ENCODE results near the gene RASGRP2.

The RASGRP2 gene

GRCh38 chr11:64743591-64744543 is at the start of gene RASGRP2:
Gene RASGRP2 (minus strand): TSS chr11:64744142. CDS start chr11:64742866, 1,276 bp downstream.
- peak; percentile 40 for DNase-seq

GRCh38 chr11:64792482-64792881 is 48.5 kb upstream of the RASGRP2 start:
- no peak for DNase-seq

- DNase-seq: no peak
Observed at GRCh38 chr11:64791781-64792291, 47.9 kb upstream of the RASGRP2 start.

- DNase-seq: no peak
Observed at GRCh38 chr11:64790205-64791095, 46.5 kb upstream of the RASGRP2 start.

- no peak for DNase-seq
Observed at GRCh38 chr11:64789331-64790204, 45.6 kb upstream of the RASGRP2 start.

GRCh38 chr11:64788321-64789215 is 44.6 kb upstream of the RASGRP2 start:
- DNase-seq: no peak

DNA sequence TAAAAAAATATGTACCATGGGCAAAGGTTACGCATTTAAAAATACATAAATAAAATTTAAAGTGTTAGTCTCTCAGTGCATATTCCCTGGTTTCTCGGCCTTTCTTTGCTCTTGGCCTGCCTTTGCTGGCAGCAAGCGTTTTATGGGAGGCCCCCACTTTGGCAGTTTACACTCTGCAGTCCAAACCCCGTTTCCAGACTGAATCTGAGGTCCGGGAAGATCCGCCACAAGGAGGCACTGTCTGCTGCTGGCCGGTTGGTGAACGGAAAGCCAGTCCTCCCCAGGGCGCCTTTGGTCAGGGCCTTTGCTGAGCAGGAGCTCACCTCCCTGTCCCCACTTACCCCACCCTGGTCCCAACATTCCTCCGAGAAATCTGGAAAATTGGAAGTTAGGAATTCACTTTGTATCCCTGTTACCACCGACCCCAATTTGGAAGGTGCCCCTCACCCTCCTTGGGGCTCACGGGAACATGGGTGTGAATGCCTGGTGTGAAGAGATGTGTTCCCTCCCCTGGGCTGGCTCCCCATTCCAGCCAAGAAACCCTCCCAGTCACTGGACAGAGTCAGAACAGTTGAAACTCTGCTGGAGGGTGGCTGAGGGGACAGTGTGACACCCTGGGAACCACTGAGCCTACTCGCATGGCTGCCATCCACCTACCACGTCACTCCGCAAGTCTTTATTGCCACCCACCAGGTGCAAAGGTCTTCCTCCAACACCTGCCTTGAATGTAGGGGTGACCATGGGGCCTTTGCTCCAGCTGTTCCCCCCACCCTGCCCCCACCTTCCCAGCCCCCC is 43.8 kb upstream of the RASGRP2 start:
- DNase-seq: peak; percentile 37

GRCh38 chr11:64786308-64786707 is 42.4 kb upstream of the RASGRP2 start:
- no peak for DNase-seq

- DNase-seq: no peak
Observed at GRCh38 chr11:64784813-64785581, 41.1 kb upstream of the RASGRP2 start.

DNA sequence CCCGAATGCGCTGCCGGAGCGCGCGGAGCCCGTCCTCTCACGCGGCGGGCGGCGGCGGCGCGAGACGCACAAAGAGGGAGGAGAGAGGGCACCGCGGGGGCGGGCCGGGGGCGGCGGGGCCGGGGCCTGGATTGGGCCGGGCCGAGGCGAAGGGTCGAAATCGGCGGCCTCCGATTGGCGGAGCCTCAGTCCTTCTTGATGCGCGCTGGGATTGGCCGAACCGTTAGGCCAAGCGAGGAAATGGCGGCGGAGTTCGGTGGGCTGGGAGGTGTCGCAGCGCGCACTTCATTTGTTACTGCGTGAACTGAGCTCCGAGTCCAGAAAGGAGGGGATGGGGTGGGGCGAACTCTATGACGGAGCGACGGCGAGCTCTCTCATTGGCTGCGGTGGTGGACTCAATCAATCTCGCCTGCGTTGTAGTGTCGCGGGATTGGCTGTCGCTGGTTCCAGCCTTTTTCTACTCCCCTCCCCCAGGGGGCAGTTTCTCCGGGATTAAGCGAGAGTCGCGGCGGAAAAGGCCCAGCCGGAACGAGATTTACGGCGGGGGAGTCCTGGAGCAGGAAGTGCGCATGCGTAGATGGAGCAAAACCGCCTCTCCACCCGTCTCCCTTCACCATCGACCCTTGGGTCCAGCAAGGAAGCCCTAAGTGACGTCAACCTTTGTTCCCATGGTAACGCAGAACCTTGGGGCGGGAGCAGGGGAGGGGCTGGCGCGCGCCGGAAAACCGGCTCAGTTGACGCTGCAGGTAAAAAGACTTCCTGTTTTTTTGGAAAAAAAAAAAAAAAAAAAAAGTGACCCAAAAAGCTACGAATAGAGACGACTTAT is 34.7 kb upstream of the RASGRP2 start, which contains the start of gene SF1:
Gene SF1, minus strand, starts transcription at position 70 of the 826 bp plus-strand sequence. CDS start 150 bp downstream, outside the sequence.
- DNase-seq: peak; percentile 100

DNA sequence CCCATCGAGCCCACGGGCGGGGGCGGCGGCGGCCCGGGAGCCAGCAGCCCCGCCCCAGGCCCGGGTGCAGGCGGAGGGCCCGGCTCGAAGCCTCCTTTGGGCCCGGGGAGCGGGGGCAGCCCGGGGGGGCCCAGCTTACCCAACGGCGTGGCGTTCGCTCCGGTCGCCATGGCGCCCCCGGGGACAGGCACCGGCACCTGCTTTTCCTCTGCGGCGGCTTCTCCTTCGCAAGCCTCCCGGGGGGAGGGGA is 34.2 kb upstream of the RASGRP2 start:
- no peak for DNase-seq

- peak; percentile 86 for DNase-seq
Observed at GRCh38 chr11:64777449-64778222, 33.7 kb upstream of the RASGRP2 start.

DNA sequence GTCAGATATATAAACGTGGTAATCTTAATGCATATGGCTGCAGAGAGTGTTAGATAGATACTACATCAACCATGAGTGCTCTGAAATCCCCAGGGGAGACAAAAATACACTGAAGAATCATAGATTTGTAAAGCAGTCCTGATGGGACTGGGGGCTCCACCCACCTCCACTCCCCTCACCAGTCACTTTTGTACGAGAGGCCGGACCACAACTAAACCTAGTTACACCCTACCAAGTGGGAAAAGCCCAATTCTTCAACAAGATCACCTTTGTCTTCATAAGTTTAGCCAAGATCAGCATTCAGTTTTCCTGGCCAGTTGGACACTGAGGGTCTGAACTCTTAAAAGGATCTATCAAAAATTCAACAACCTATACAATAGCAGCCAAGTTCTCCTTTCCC is 32.9 kb upstream of the RASGRP2 start:
- no peak for DNase-seq

DNA sequence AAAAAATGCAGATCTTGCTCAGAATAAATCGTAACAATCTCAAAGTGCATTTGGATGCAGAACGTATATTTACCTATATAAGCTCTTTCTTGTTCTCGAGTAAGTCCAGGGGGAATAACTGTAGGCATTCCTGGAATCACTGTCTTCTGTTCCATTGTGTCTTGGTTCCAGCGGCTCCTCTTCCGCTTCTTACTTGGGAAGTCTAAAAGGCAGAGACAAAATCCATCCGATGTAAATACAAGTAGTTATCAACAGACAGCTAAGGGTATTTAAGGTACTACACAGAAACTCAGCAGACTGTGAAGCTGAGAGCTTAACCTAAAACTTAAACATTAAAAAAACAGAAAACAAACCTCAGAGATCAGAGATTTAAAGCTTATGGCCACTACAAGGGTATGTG is 32.5 kb upstream of the RASGRP2 start:
- DNase-seq: no peak

- DNase-seq: no peak
Observed at GRCh38 chr11:64774144-64774543, 30.2 kb upstream of the RASGRP2 start.

- no peak for DNase-seq
Observed at GRCh38 chr11:64772303-64773018, 28.5 kb upstream of the RASGRP2 start.

DNA sequence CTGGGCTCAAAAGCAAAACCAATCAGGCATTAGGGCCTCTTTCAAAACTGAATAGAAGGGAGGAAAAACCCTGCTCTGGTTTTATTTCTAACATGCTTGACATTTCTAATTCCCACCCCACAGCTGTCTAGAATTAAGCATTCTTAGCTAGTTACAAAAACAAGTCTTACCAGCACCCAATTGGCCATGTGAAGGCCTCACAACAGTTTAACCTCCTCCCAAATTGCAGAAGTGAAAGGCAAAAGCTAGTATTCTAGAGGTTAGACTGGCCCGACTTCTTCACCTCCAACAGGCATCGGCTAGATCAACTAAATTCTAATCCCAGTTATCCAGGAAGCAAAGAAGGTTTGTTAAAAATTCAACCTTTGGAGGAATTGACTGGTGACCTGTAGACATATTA is 27.9 kb upstream of the RASGRP2 start:
- no peak for DNase-seq
